ENCODE data around the gene EPAS1.

GRCh38 chr2:46393865-46394264 is 96.7 kb downstream of the EPAS1 start:
- no peak for TF ChIP-seq POLR2A (IDR thresholded peaks at IDR 0.05)
- TF ChIP-seq, protein P1, sequence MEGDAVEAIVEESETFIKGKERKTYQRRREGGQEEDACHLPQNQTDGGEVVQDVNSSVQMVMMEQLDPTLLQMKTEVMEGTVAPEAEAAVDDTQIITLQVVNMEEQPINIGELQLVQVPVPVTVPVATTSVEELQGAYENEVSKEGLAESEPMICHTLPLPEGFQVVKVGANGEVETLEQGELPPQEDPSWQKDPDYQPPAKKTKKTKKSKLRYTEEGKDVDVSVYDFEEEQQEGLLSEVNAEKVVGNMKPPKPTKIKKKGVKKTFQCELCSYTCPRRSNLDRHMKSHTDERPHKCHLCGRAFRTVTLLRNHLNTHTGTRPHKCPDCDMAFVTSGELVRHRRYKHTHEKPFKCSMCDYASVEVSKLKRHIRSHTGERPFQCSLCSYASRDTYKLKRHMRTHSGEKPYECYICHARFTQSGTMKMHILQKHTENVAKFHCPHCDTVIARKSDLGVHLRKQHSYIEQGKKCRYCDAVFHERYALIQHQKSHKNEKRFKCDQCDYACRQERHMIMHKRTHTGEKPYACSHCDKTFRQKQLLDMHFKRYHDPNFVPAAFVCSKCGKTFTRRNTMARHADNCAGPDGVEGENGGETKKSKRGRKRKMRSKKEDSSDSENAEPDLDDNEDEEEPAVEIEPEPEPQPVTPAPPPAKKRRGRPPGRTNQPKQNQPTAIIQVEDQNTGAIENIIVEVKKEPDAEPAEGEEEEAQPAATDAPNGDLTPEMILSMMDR (IDR thresholded peaks at IDR 0.05): no peak

Data from thyroid gland (tissue), 4 donors.